Measurements from ENCODE around the gene TBCK.

Gene TBCK

DNA sequence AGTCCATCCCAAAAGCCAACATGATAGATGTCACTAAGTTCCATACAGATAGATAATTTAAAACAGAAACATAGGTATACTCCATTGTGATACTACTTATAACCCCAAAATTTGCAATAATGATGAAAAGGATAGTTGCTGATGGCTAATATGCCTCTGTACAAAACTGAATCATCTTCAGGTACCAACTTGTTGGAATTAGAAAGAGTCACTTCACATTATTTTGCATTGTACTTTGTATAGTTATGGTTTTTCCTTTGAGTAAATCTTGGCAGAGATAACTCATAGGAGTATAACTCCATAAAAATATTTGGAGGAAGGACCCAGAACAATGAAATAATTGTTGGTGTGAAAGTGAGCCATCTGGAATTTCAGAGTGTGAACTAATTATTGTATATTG lies 35.0 kb upstream of the TBCK start:
- TF ChIP-seq, protein P1, sequence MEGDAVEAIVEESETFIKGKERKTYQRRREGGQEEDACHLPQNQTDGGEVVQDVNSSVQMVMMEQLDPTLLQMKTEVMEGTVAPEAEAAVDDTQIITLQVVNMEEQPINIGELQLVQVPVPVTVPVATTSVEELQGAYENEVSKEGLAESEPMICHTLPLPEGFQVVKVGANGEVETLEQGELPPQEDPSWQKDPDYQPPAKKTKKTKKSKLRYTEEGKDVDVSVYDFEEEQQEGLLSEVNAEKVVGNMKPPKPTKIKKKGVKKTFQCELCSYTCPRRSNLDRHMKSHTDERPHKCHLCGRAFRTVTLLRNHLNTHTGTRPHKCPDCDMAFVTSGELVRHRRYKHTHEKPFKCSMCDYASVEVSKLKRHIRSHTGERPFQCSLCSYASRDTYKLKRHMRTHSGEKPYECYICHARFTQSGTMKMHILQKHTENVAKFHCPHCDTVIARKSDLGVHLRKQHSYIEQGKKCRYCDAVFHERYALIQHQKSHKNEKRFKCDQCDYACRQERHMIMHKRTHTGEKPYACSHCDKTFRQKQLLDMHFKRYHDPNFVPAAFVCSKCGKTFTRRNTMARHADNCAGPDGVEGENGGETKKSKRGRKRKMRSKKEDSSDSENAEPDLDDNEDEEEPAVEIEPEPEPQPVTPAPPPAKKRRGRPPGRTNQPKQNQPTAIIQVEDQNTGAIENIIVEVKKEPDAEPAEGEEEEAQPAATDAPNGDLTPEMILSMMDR (conservative IDR thresholded peaks at IDR 0.05): no peak
- H3K27ac ChIP-seq: no peak overlapping the region

DNA sequence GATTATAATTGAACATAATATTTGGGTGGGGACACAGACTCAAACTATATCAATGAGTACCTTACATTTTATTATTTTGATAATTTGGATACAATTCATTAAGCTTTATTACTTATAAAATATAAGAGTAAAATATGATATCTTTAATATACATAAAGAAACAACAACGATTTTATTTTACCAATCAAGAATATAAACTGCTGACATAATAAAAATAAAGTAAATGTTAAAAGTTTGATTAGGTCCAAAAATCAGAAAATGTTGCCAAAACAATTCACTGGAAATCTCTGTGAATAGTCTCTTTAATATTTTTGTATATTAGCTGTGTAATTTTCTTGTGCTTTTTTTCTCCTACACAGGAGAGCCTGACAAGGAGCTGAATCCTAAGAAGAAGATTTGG lies 31.2 kb upstream of the TBCK start:
- TF ChIP-seq, protein P1 (conservative IDR thresholded peaks at IDR 0.05): no peak
- no peak overlapping the region for H3K27ac ChIP-seq

DNA sequence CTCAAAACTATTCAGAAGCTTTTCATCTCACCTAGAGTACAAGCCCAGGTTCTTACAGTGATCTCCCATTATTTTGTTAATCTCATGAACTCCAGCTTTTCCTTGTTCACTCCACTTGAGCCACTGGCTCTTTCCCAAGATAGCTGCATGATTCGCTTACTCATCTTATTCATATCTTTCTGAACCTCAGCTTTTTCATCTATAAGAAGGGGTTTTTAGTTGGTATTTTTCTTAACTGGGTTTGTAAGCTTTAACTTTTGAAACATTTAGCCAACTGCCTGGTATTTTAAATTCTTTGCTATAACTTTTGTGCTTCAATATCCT lies 28.6 kb upstream of the TBCK start:
- TF ChIP-seq, protein P1 (conservative IDR thresholded peaks at IDR 0.05): no peak
- no peak overlapping the region for H3K27ac ChIP-seq

DNA sequence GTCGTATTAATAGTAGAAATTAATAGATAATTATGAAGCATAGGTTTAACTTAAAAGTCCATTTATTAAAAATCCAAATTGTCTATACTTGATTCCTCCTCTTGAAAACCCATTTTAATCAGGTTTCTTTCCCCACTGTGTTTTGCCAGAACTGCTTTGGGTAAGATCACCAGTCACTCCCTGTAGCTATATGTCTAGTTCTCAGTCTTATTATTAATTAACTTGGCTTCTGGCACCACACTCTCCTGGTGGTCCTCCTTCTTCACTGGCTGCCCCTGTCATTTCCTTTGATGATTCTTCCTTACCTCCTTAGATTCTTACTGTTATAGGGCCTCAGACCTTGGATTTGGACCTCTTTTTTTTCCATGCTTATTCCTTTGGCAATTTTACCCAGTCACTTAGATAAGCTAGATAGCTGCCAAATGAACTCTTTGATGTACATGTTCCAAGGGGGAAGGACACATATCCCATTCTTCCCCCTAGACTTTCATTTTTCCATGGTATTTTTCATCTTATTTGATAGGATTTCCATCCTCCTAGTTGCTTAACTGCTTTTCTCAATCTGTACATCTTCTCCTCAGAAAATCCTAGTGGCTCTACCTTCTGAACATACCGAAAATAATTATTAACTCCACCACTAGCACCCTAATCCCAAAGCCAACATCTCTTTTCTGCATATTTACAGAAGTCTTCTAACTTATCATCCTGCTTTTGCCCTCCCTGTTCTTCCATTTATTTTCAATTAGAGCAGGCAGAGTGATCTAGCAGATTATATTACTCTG lies 28.0 kb upstream of the TBCK start:
- TF ChIP-seq, protein P1 (conservative IDR thresholded peaks at IDR 0.05): no peak
- no peak overlapping the region for H3K27ac ChIP-seq

DNA sequence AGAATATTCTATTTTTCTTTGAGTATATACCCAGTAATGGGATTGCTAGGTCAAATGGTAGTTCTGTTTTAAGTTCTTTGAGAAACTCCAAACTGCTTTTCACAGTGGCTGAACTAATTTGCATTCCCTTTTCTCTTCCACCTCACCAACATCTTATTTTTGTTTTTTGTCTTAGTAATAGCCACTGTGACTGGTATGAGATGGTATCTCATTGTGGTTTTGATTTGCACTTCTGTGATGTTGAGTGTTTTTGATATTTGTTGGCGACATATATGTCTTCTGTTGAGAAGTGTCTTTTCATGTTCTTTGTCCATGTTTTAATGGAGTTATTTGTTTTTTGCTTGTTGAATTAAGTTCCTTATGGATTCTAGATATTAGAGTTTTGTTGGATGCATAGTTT lies 24.8 kb upstream of the TBCK start:
- H3K27ac ChIP-seq: no peak overlapping the region
- TF ChIP-seq, protein P1 (conservative IDR thresholded peaks at IDR 0.05): no peak

DNA sequence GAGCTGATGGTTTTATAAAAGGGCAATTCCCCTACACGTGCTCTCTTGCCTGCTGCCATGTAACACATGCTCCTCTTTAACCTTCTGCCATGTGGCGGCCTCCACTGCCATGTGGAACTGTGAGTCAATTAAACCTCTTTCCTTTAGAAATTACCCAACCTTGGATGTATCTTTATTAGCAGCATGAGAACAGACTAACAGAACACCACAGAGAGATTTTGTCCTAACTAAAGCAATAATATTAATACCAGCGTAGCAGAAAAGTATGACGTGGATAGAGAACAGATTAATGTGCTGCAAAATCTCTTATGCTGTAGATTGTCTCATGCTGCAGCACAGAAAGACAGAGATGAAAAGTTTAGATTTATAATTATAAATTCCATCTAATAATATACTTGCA lies 23.4 kb upstream of the TBCK start:
- H3K27ac ChIP-seq: no peak overlapping the region
- TF ChIP-seq, protein P1 (conservative IDR thresholded peaks at IDR 0.05): no peak

DNA sequence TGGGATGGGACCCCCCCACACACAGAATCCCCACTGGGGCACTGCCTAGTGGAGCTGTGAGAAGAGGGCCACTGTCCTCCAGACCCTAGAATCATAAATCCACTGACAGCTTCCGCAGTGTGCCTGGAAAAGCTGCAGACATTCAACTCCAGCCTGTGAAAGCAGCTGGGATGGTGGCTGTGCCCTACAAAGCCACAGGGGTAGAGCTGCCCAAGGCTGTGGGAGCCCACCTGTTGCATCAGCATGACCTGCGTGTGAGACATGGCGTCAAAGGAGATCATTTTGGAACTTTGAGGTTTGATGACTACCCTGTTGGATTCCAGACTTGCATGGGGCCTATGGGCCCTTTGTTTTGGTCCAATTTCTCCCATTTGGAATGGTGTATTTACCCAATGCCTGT lies 22.7 kb upstream of the TBCK start:
- H3K27ac ChIP-seq: no peak overlapping the region
- TF ChIP-seq, protein P1 (conservative IDR thresholded peaks at IDR 0.05): no peak
